Measurements from ENCODE around the gene LMO1.

The LMO1 gene

GRCh38 chr11:8192016-8192895 lies 71.4 kb downstream of the LMO1 start:
- no peak for TF ChIP-seq ZFX (IDR thresholded peaks at IDR 0.05; ENCODE audit: borderline replicate concordance)
- TF ChIP-seq, protein P1, sequence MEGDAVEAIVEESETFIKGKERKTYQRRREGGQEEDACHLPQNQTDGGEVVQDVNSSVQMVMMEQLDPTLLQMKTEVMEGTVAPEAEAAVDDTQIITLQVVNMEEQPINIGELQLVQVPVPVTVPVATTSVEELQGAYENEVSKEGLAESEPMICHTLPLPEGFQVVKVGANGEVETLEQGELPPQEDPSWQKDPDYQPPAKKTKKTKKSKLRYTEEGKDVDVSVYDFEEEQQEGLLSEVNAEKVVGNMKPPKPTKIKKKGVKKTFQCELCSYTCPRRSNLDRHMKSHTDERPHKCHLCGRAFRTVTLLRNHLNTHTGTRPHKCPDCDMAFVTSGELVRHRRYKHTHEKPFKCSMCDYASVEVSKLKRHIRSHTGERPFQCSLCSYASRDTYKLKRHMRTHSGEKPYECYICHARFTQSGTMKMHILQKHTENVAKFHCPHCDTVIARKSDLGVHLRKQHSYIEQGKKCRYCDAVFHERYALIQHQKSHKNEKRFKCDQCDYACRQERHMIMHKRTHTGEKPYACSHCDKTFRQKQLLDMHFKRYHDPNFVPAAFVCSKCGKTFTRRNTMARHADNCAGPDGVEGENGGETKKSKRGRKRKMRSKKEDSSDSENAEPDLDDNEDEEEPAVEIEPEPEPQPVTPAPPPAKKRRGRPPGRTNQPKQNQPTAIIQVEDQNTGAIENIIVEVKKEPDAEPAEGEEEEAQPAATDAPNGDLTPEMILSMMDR (IDR thresholded peaks at IDR 0.05), result peak; percentile 90
- H3K27ac ChIP-seq, result no peak overlapping the region

- TF ChIP-seq ZFX (IDR thresholded peaks at IDR 0.05; ENCODE audit: borderline replicate concordance), result no peak
- TF ChIP-seq, protein P1 (IDR thresholded peaks at IDR 0.05), result no peak
- H3K27ac ChIP-seq, result no peak overlapping the region
These were observed 73.2 kb downstream of the LMO1 start for GRCh38 chr11:8190431-8190830.

GRCh38 chr11:8186429-8186828 lies 77.2 kb downstream of the LMO1 start:
- no peak overlapping the region for H3K27ac ChIP-seq
- no peak for TF ChIP-seq ZFX (IDR thresholded peaks at IDR 0.05; ENCODE audit: borderline replicate concordance)
- TF ChIP-seq, protein P1 (IDR thresholded peaks at IDR 0.05), result no peak

DNA sequence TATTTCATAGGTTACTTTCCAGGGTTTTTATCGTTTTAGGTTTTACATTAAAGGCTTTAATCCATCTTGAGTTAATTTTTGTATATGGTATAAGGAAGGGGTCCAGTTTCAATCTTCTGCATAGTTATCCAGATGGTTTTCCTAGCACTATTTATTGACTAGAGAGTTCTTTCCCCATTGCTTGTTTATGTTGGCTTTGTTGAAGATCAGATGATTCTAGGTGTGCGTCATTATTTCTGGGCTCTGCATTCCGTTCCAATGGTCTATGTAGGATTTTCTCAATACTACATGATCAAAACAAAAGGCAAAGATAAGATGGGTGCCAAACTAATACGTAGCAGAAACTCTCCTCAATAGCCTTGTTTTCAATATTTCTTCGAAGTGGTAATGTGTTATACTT lies 80.6 kb downstream of the LMO1 start:
- H3K27ac ChIP-seq, result no peak overlapping the region
- TF ChIP-seq ZFX (IDR thresholded peaks at IDR 0.05; ENCODE audit: borderline replicate concordance), result no peak
- TF ChIP-seq, protein P1 (IDR thresholded peaks at IDR 0.05), result no peak

GRCh38 chr11:8180469-8180868 lies 83.2 kb downstream of the LMO1 start:
- no peak for TF ChIP-seq ZFX (IDR thresholded peaks at IDR 0.05; ENCODE audit: borderline replicate concordance)
- TF ChIP-seq, protein P1 (IDR thresholded peaks at IDR 0.05), result 0 out of 2 replicates have a peak, but pooled peaks have one; percentile 8
- H3K27ac ChIP-seq, result no peak overlapping the region

DNA sequence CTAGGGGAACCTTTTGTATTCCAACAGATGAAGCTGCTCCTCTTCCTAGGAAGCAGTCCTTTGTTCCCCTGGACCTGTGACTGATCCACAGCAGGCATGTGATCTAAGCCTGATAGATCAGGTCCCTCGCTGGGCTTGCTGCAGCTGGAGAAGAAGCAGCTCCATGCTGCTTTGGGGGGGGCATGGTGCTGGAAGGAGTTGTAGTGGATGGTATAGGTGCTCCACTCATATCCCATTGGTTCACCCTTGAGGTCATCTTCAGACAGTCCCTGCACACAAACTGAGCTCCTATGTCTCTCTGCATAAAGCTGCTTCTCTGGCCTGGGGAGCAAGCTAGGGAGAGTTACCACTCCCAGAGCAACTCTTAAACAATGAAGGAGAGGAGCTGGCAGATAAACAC lies 85.4 kb downstream of the LMO1 start:
- TF ChIP-seq ZFX (IDR thresholded peaks at IDR 0.05; ENCODE audit: borderline replicate concordance), result no peak
- TF ChIP-seq, protein P1 (IDR thresholded peaks at IDR 0.05), result no peak
- no peak overlapping the region for H3K27ac ChIP-seq

- H3K27ac ChIP-seq, result no peak overlapping the region
- TF ChIP-seq, protein P1 (IDR thresholded peaks at IDR 0.05), result no peak
- TF ChIP-seq ZFX (IDR thresholded peaks at IDR 0.05; ENCODE audit: borderline replicate concordance), result no peak
These were observed 86.5 kb downstream of the LMO1 start for GRCh38 chr11:8177136-8177535.

Data from 22Rv1 (cell line).